GM12873 (cell line): ENCODE measurements around the gene MOAP1.

Source experiments
- CTCF ChIP-seq: IDR thresholded peaks from 2 replicates; pipeline ENCODE4 v1.5.1; 2012; ENCODE audit warnings: low read depth, mild to moderate bottlenecking, moderate library complexity, low read length, control low read depth; ENCODE audit not compliant: insufficient read depth; ENCODE audit errors: missing control alignments

Gene MOAP1

GRCh38 chr14:93199031-93199430 lies 14.3 kb upstream of the MOAP1 start:
- no peak for TF ChIP-seq CTCF

DNA sequence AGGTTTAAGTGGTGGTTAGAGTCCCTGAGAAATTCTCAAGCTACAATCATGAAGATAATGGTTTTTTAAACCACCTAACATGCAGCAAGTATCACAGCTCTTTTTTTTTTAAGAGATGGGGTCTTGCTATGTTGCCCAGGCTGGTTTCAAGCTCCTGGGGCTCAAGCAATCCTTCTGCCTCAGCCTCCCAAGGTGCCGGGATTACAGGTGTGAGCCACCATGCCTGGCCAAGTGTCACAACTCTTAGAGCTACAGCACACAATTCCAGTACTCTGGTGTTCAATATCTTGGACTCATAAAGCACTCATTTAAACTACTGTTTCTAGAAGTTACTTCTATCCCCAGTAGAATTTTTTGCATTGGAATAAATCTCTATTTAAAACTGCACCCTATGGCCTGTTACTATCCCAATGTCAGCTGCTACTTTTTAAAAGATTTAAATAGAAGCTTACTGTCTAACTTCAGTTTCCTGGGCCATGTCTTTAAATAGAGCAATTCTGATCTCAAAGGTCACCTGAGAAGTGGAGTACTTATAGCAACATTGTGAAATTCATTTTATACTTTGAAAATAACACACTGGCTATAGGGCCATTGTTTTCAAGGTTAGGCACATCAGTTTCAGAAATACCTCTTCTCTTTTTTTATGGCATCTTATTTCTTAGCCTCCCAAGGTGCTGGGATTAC lies 10.8 kb upstream of the MOAP1 start:
- TF ChIP-seq CTCF: no peak

DNA sequence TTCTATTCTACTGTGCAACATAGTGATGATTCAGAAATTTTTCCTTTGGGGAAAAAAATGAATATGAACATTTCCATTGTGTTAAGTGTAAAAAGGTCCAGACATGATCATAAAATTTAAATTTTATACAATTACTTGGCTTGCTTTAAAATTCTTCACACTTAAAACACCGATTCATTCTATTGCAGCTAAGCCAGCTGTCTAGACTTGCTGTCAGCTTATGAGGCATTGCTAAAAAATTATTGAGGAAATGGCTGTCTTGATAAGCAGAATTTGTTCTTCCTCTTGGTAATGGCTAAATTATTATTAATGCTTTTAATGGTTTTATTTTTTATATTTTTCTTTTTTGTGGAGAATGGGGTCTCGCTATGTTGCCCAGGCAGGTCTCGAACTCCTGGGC lies 2.3 kb upstream of the MOAP1 start:
- no peak for TF ChIP-seq CTCF

DNA sequence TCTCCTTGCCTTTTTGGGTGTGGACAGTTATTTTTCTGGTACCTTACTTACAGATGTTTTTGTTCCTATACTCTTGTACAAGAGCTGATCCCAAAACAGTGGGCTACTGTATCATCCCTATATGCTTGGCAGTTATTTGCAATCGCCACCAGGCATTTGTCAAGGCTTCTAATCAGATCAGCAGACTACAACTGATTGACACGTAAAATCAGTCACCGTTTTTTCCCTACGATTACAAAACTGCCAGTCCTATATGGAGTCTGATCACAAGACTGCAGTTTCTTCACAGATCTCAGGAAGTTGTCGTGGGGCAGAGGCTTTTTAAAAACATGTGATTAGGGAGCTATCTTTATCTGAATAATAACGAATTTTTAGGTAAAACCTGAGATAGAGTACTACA lies 1.8 kb upstream of the MOAP1 start:
- TF ChIP-seq CTCF: no peak

DNA sequence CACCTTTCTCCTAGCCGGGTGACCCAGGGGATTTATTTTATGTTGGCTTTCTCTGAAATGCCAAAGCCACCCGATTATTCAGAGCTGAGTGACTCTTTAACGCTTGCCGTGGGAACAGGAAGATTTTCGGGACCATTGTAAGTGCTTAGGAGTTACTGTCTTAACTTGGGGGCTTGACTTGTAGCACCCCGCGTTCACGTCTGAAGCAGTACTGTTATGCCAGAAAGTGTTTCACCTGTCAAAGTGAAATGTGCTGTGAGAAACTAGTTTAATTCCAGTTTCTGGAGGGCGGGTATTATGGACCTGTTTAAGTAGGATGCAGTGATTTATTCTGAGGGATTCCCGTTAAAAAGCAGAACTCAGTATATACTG lies 638 bp upstream of the MOAP1 start:
- no peak for TF ChIP-seq CTCF

DNA sequence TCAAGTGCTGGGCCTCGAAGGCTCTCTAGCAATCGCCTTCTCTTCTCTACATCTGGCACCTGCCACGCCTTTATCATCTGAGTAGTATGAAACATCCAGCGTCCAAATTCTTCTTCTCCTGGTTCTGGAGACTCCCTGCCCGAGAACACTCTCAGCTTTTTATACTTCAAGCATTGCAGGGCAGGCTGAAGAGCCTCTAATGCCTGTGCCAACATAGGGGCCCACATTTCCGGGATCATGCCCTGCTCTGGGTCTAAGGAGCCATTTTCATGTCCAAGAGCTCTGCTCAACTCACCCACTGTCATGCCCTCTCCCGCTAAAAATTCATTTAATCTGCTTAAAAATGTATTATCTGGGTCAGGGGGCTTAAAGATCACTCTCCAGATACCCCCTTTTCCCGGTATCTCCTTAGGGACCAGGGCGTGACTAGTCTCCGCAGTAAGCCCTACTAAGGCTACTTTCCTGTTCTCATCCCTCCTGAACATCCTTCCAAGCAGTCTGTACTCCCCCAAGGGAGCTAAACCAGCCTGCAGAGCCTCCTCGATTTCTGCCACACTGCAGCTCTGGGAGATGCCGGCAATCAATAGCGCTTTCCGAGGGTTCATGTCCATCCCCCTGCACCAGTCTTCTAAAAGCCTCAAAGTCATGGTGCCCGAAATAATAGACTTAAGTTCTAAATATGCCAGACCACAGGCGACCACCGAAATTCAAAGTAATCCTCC lies 940 bp downstream of the MOAP1 start:
- TF ChIP-seq CTCF: no peak

GRCh38 chr14:93175492-93175891 lies 9.2 kb downstream of the MOAP1 start:
- no peak for TF ChIP-seq CTCF
